Effector CD4-positive, alpha-beta T cell (primary cell): ENCODE data around the gene TMEM238.
"Not testable (repeated sequence)": the region's sequence is repeated elsewhere in the genome, so short reads cannot be mapped to it uniquely, and the experiment has no call there.

ENCODE experiments used
- DNase-seq: peaks from one replicate; pipeline ENCODE4 v3.0.0-alpha.2; 2020

The TMEM238 gene

DNA sequence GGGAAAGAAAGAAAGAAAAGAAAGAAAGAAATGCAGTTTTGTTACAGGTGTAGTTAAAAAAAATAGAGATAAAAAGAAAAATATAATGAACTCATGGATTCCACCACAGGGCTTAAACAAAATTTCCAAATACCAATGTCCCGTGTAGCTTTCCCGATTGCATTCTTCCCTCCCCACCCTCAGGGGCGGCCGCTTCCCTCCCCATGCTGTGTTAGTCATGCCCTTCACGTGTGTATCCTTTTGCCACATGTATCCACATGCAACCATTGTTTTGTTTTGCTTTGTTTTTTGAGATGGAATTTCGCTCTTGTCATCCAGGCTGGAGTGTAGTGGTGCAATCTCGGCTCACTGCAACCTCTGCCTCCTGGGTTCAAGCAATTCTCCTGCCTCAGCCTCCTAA is 48.0 kb downstream of the TMEM238 start:
- DNase-seq = no peak

GRCh38 chr19:55333870-55334269 is 50.2 kb downstream of the TMEM238 start:
- no peak for DNase-seq

DNA sequence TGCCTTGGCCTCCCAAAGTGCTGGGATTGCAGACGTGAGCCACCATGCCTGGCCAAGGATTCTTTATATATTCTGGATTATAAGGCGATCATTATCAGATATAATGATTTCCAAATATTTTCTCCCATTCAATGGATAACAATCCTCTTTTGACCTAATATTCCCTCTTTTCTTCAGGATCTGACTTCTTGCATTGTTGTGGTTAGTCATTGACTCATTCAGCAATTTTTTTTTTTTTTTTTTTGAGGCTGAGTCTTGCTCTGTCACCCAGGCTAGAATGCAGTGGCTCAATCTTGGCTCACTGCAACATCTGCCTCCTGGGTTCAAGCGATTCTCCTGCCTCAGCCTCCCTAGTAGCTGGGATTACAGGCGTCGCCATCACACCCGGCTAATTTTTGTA is 54.3 kb downstream of the TMEM238 start:
- not testable (repeated sequence) for DNase-seq
